Measurements from ENCODE around the gene MVB12B.
A peak's percentile ranks its signal among the peaks of the same experiment; 100 is the strongest.

Gene MVB12B

DNA sequence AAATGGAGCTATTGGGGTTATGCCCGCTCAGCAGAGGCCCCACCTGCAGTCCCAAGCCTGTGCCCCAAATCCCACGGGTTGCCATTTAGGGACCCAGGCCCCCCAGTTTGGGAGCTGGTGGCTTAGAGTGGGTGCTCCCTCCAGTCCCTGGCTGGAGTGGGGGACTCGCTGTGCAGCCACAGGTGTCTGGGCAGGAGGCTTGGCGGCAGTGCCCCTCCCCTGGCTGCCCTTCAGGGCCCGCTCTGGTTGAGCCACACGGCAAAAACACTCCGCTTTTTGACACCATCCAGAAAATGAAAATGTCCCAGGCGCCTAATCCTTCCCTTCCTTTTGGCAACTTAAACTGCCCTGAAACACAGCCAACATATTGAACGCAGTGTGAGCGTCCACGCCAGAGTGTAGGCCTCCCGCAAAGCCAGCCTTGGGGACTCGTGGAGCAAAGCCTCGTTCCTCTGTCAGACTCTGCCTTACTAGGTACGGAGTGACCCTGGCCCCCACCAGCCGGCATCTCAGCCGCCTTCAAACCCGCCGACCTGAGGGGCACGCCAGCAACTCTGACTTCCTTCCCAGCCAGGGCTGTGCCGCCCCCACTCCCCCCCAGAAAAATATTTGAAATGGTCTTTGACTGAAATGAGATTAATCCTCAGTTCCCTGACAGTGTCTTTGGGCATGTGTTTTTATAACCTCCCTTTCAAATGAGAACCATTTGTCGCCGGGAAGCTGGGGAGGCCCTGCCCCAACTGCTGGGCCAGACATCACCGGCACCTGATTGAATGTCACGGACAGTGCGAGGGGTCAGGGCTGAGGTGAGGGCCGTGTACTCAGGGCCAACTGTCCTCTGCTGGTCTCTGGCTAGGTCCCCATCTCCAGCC, 188.6 kb downstream of the MVB12B start:
- no peak for TF ChIP-seq EZH2phosphoT487 (IDR thresholded peaks at IDR 0.05; ENCODE audit: low read depth)
- H3K27me3 ChIP-seq (ENCODE audit: low read depth, low read length): peaks cover 75% of the 10 kb centered on the region
- no peaks in the 10 kb centered on the region for H3K36me3 ChIP-seq (replicated peaks; ENCODE audit: low read depth, low read length)
- H3K4me1 ChIP-seq (ENCODE audit: low read length): peaks cover 17% of the 10 kb centered on the region
- H3K4me3 ChIP-seq (ENCODE audit: low read length): no peak overlapping the region
- peaks cover 40% of the 10 kb centered on the region for H4K20me1 ChIP-seq (ENCODE audit: insufficient read depth, low read length)
- no peak overlapping the region for H3K9ac ChIP-seq (ENCODE audit: low read length)
- H3K4me2 ChIP-seq (ENCODE audit: low read length): no peak overlapping the region
- no peak overlapping the region for H3K27ac ChIP-seq (ENCODE audit: low read length)
- H3K79me2 ChIP-seq (ENCODE audit: low read length): no peaks in the 10 kb centered on the region
- H2AFZ ChIP-seq (ENCODE audit: low read depth, low read length): no peak overlapping the region
- H3K9me3 ChIP-seq (ENCODE audit: insufficient read depth, low read length): no peaks in the 10 kb centered on the region

- no peak overlapping the region for H3K4me3 ChIP-seq (ENCODE audit: low read length)
- no peaks in the 10 kb centered on the region for H3K9me3 ChIP-seq (ENCODE audit: insufficient read depth, low read length)
- H3K27ac ChIP-seq (ENCODE audit: low read length): no peak overlapping the region
- H2AFZ ChIP-seq (ENCODE audit: low read depth, low read length): no peak overlapping the region
- H3K9ac ChIP-seq (ENCODE audit: low read length): no peak overlapping the region
- H3K27me3 ChIP-seq (ENCODE audit: low read depth, low read length): peaks cover 76% of the 10 kb centered on the region
- TF ChIP-seq EZH2phosphoT487 (IDR thresholded peaks at IDR 0.05; ENCODE audit: low read depth): no peak
- TF ChIP-seq, protein P1, sequence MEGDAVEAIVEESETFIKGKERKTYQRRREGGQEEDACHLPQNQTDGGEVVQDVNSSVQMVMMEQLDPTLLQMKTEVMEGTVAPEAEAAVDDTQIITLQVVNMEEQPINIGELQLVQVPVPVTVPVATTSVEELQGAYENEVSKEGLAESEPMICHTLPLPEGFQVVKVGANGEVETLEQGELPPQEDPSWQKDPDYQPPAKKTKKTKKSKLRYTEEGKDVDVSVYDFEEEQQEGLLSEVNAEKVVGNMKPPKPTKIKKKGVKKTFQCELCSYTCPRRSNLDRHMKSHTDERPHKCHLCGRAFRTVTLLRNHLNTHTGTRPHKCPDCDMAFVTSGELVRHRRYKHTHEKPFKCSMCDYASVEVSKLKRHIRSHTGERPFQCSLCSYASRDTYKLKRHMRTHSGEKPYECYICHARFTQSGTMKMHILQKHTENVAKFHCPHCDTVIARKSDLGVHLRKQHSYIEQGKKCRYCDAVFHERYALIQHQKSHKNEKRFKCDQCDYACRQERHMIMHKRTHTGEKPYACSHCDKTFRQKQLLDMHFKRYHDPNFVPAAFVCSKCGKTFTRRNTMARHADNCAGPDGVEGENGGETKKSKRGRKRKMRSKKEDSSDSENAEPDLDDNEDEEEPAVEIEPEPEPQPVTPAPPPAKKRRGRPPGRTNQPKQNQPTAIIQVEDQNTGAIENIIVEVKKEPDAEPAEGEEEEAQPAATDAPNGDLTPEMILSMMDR (IDR thresholded peaks at IDR 0.05; ENCODE audit: low read depth, low read length): no peak
- no peak overlapping the region for H3K4me2 ChIP-seq (ENCODE audit: low read length)
- no peaks in the 10 kb centered on the region for H3K36me3 ChIP-seq (replicated peaks; ENCODE audit: low read depth, low read length)
- H3K4me1 ChIP-seq (ENCODE audit: low read length): peaks cover 17% of the 10 kb centered on the region
- peaks cover 41% of the 10 kb centered on the region for H4K20me1 ChIP-seq (ENCODE audit: insufficient read depth, low read length)
- H3K79me2 ChIP-seq (ENCODE audit: low read length): no peaks in the 10 kb centered on the region
These were observed 189.4 kb downstream of the MVB12B start for GRCh38 chr9:126515873-126516505.

DNA sequence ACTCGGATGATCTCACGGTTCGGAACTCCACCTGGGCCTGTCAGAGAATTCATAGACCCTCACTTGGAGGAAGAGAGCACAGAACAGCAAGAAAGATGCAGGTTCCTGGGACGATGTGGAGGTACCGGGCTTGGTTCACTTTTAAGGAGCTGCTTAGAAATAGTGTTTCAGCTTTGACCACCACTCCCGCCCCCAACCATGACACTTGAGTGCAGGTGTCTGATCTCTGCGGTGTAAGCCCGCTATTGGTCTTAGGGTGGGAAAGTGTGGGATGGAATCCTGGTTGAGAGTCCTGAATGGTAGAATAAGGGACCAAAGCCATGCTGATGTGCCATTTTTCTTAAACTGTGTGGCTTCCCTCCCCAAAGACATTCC, 189.9 kb downstream of the MVB12B start:
- Histone ChIP-seq H3K4me2 (ENCODE audit: low read length) (peak overlapping the region; percentile 90), H3K27ac (ENCODE audit: low read length) (no peak overlapping the region), H3K79me2 (ENCODE audit: low read length) (no peaks in the 10 kb centered on the region), H2AFZ (ENCODE audit: low read depth, low read length) (no peak overlapping the region), H4K20me1 (ENCODE audit: insufficient read depth, low read length) (peaks cover 41% of the 10 kb centered on the region), H3K9me3 (ENCODE audit: insufficient read depth, low read length) (no peaks in the 10 kb centered on the region), H3K27me3 (ENCODE audit: low read depth, low read length) (peaks cover 78% of the 10 kb centered on the region), H3K4me3 (ENCODE audit: low read length) (peak overlapping the region; percentile 63; the same call in 1 of the 2 replicates), H3K9ac (ENCODE audit: low read length) (no peak overlapping the region), H3K36me3 (replicated peaks; ENCODE audit: low read depth, low read length) (no peaks in the 10 kb centered on the region), H3K4me1 (ENCODE audit: low read length) (peaks cover 17% of the 10 kb centered on the region)
- TF ChIP-seq, protein P1 (IDR thresholded peaks at IDR 0.05; ENCODE audit: low read depth, low read length): no peak
- no peak for TF ChIP-seq EZH2phosphoT487 (IDR thresholded peaks at IDR 0.05; ENCODE audit: low read depth)

DNA sequence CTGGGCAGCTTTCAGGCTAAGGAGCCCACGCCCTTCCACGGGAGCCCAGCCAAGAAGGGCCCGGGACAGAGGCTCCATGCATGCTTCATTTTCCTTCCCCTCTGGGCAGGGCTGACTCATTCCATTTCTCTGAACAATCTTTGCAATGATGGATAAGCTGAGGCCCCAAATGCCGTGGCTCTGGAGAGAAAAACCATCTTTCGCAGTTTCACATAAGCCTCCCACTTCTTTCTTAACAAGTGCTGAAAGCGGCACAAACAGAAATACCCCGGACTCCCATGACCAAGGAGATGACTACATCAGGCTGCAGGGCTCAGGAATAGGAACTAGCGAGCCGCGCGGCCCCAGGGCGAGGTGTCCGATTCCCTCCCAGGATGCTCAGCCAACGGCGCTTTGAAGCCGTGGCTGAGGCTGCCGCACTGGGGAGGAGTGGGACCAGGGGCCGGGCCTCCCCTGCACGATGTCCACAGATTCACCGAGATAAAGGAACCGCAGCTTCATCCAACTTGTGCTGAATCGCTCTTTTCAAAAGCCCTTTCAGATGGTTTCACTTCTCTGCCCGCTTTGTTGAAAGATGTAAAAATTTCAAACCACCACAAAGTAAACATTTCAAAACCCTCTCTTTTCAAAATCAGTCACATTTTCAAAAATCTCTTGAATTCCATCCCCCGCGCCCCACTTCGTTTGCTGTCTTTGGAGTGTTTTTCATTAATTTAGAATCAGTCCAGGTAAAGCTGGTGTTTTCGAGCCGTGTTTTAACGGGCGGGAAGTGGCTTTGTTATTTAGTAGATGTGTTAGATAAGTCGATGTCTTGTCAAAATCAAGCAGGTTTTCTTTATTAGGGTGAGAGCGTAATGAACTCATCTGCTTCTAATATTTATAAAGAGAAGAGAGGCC, 190.6 kb downstream of the MVB12B start:
- no peak overlapping the region for H3K27ac ChIP-seq (ENCODE audit: low read length)

More for the DNA sequence above, 190.6 kb downstream of the MVB12B start:
- Histone ChIP-seq H3K9ac (ENCODE audit: low read length) (no peak overlapping the region), H3K9me3 (ENCODE audit: insufficient read depth, low read length) (no peaks in the 10 kb centered on the region), H2AFZ (ENCODE audit: low read depth, low read length) (no peak overlapping the region), H3K4me3 (ENCODE audit: low read length) (peak overlapping the region; percentile 63), H3K4me2 (ENCODE audit: low read length) (peak overlapping the region; percentile 90), H3K79me2 (ENCODE audit: low read length) (no peaks in the 10 kb centered on the region), H3K4me1 (ENCODE audit: low read length) (peaks cover 17% of the 10 kb centered on the region), H4K20me1 (ENCODE audit: insufficient read depth, low read length) (peaks cover 42% of the 10 kb centered on the region), H3K36me3 (replicated peaks; ENCODE audit: low read depth, low read length) (no peaks in the 10 kb centered on the region), H3K27me3 (ENCODE audit: low read depth, low read length) (peaks cover 79% of the 10 kb centered on the region)
- TF ChIP-seq, protein P1 (IDR thresholded peaks at IDR 0.05; ENCODE audit: low read depth, low read length): no peak
- TF ChIP-seq EZH2phosphoT487 (IDR thresholded peaks at IDR 0.05; ENCODE audit: low read depth): peak; percentile 77; the same call in 1 of the 2 replicates

All from OCI-LY3 (cell line).